CD14-positive monocyte (primary cell): ENCODE measurements around the gene COQ9. TPM values are rescaled to one million over a fixed set of nuclear protein-coding genes. Genes with fewer than 3 reads are reported as not detected.

ENCODE experiments used
- DNase-seq, 3 donors: peaks; one replicate each; pipeline ENCODE4 v3.0.0-alpha.2; 2011 to 2022
- H2AFZ ChIP-seq: 2 replicates; pipeline ENCODE4 v1.6.0; 2012; ENCODE audit warnings: mild to moderate bottlenecking, low read depth, low read length, inconsistent platforms; ENCODE audit not compliant: insufficient read depth, poor library complexity, severe bottlenecking
- H3K27ac ChIP-seq, 2 donors: 1 replicate in 1 of 2; 2 replicates in 1 of 2; pipeline ENCODE4 v1.5.1; 2012 to 2013; ENCODE audit warnings: low read length in 2 of 2, control low read depth in 1 of 2, inconsistent platforms in 1 of 2, low read depth in 1 of 2, mild to moderate bottlenecking in 1 of 2
- H3K27me3 ChIP-seq, 2 donors: one replicate each; pipeline versions ENCODE4 v1.6.0 to v1.6.1; 2011 to 2013; ENCODE audit warnings: low read length in 2 of 2; ENCODE audit not compliant: control insufficient read depth in 2 of 2, insufficient read depth in 2 of 2
- H3K36me3 ChIP-seq, 2 donors: replicated peaks in 1 of 2; 1 replicate in 1 of 2; 2 replicates in 1 of 2; pipeline versions ENCODE4 v1.5.1 to v1.6.1; 2012 to 2013; ENCODE audit warnings: low read length in 2 of 2, control low read depth in 1 of 2, inconsistent platforms in 1 of 2, mild to moderate bottlenecking in 1 of 2; ENCODE audit not compliant: insufficient read depth in 2 of 2, control insufficient read depth in 1 of 2
- H3K4me1 ChIP-seq, 2 donors: 1 replicate in 1 of 2; 2 replicates in 1 of 2; pipeline versions ENCODE4 v1.5.1 to v1.6.1; 2012 to 2013; ENCODE audit warnings: low read length in 2 of 2, control low read depth in 1 of 2, inconsistent platforms in 1 of 2, mild to moderate bottlenecking in 1 of 2, moderate library complexity in 1 of 2; ENCODE audit not compliant: insufficient read depth in 2 of 2, control insufficient read depth in 1 of 2
- H3K4me2 ChIP-seq: replicated peaks from 2 replicates; pipeline ENCODE3; 2012; ENCODE audit warnings: low read length, moderate library complexity, mild to moderate bottlenecking; ENCODE audit not compliant: poor library complexity, severe bottlenecking; ENCODE audit errors: extremely low read depth
- H3K4me3 ChIP-seq, 3 experiments: fragments of 200-600 bp in 1 of 3; sonication (generic) in 1 of 3; replicated peaks in 1 of 3; 1 replicate in 2 of 3; 2 replicates in 1 of 3; pipeline ENCODE4 v1.5.1; 2011 to 2013; ENCODE audit warnings: low read length in 3 of 3, mild to moderate bottlenecking in 3 of 3, control low read depth in 2 of 3, low read depth in 2 of 3, inconsistent platforms in 1 of 3, moderate library complexity in 1 of 3
- H3K79me2 ChIP-seq: 2 replicates; pipeline ENCODE4 v1.6.0; 2012; ENCODE audit warnings: mild to moderate bottlenecking, control low read depth, inconsistent platforms, low read length, moderate library complexity; ENCODE audit not compliant: insufficient read depth
- H3K9ac ChIP-seq: 2 replicates; pipeline ENCODE4 v1.6.0; 2017; ENCODE audit warnings: low read length, mild to moderate bottlenecking; ENCODE audit not compliant: insufficient read depth, poor library complexity, severe bottlenecking
- H3K9me3 ChIP-seq, 2 donors: replicated peaks in 1 of 2; 1 replicate in 1 of 2; 2 replicates in 1 of 2; pipeline versions ENCODE4 v1.5.1 to v1.6.1; 2012 to 2013; ENCODE audit warnings: low read length in 2 of 2, control low read depth in 1 of 2; ENCODE audit not compliant: control insufficient read depth in 1 of 2, insufficient read depth in 1 of 2
- H4K20me1 ChIP-seq: 2 replicates; pipeline ENCODE4 v1.6.0; 2012; ENCODE audit warnings: mild to moderate bottlenecking, low read length, control low read depth, moderate library complexity; ENCODE audit not compliant: insufficient read depth
- H3K27ac Mint-ChIP-seq, 7 donors: one replicate each; pipeline ENCODE4 v1.8.0; 2020; ENCODE audit warnings: mild to moderate bottlenecking in 7 of 7, mixed read lengths in 7 of 7, moderate library complexity in 6 of 7, inconsistent platforms in 2 of 7
- H3K27me3 Mint-ChIP-seq, 3 donors: one replicate each; pipeline ENCODE4 v1.8.0; 2021 to 2022; ENCODE audit warnings: low read depth in 3 of 3, mild to moderate bottlenecking in 3 of 3, mixed read lengths in 3 of 3, moderate library complexity in 3 of 3, inconsistent platforms in 1 of 3
- H3K36me3 Mint-ChIP-seq, 2 donors: one replicate each; pipeline ENCODE4 v1.8.0; 2020; ENCODE audit warnings: mixed read lengths in 2 of 2, inconsistent platforms in 1 of 2, mild to moderate bottlenecking in 1 of 2
- H3K4me1 Mint-ChIP-seq: one replicate; pipeline ENCODE4 v1.8.0; 2020; ENCODE audit warnings: mild to moderate bottlenecking, mixed read lengths
- H3K4me3 Mint-ChIP-seq, 2 donors: one replicate each; pipeline ENCODE4 v1.8.0; 2020; ENCODE audit warnings: mild to moderate bottlenecking in 2 of 2, mixed read lengths in 2 of 2, moderate library complexity in 1 of 2
- H3K9me3 Mint-ChIP-seq, 7 donors: one replicate each; pipeline ENCODE4 v1.8.0; 2020 to 2022; ENCODE audit warnings: mixed read lengths in 7 of 7, mild to moderate bottlenecking in 6 of 7, moderate library complexity in 6 of 7, inconsistent platforms in 2 of 7
- CTCF ChIP-seq: fragments of 200-600 bp; IDR thresholded peaks from one replicate; pipeline ENCODE4 v1.8.0; 2022; ENCODE audit warnings: antibody characterized with exemption, mild to moderate bottlenecking
- WGBS: methylation state at CpG from one replicate; pipeline ENCODE4 v1.1.5; 2013; ENCODE audit warnings: missing lambda C conversion rate; ENCODE audit not compliant: insufficient coverage; 5-methylcytosine and 5-hydroxymethylcytosine counted together
- intact Hi-C, 2 donors: fragments of 100-400 bp; cut with micrococcal nuclease; formaldehyde crosslinking; loops; one replicate each; pipeline versions ENCODE4 v1.15.0 to v1.15.1; 2023
- polyA plus RNA-seq, 3 donors: library from polyadenylated mRNA; depleted of rRNA in 1 of 3; unstranded in 2 of 3; stranded (reverse) in 1 of 3; fragments of 300-500 nt in 2 of 3; fragments of >200 nt in 1 of 3; fragmentation: Illumina TruSeq in 2 of 3; gene quantifications; 1 replicate in 2 of 3; 2 replicates in 1 of 3; pipeline ENCODE4 v1.2.3, GENCODE V29; 2012 to 2021

Gene COQ9
- polyA plus RNA-seq, 3 donors, result 32.7 to 47.8 (median 38.4) TPM

GRCh38 chr16:57486858-57487834 is 39.9 kb downstream of the COQ9 start:
- H3K9me3 Mint-ChIP-seq, result peaks cover 0 to 2% (median 0%) of the 10 kb centered on the region in 7 donors
- H3K4me1 Mint-ChIP-seq, result peaks cover 10% of the 10 kb centered on the region
- WGBS, result 95% methylated on average over 7 of the region's 8 CpGs
- Histone ChIP-seq H3K27ac (no peak overlapping the region), H4K20me1 (no peaks in the 10 kb centered on the region), H3K9ac (no peak overlapping the region), H3K27me3 (peaks cover 0 to 15% of the 10 kb centered on the region in 2 donors), H3K79me2 (no peaks in the 10 kb centered on the region), H3K9me3 (no peaks in the 10 kb centered on the region), H3K4me1 (peaks cover 8 to 11% of the 10 kb centered on the region in 2 donors), H3K4me2 (peak overlapping the region; percentile 78), H2AFZ (peak overlapping the region; percentile 50), H3K4me3 (peak overlapping the region in 1 of 3 experiments; percentile 25), H3K36me3 (no peaks in the 10 kb centered on the region)
- no peak for TF ChIP-seq CTCF
- no peak overlapping the region for H3K27ac Mint-ChIP-seq
- H3K36me3 Mint-ChIP-seq, result no peaks in the 10 kb centered on the region
- peak overlapping the region; percentile 49 to 71 for H3K4me3 Mint-ChIP-seq
- DNase-seq, result no peak
- intact Hi-C loops, result no loop called here
- peaks cover 14 to 26% (median 16%) of the 10 kb centered on the region in 3 donors for H3K27me3 Mint-ChIP-seq

GRCh38 chr16:57489229-57489628 is 42.0 kb downstream of the COQ9 start:
- peaks cover 0 to 15% of the 10 kb centered on the region in 2 donors for H3K27me3 ChIP-seq
- peaks cover 8 to 11% of the 10 kb centered on the region in 2 donors for H3K4me1 ChIP-seq
- Mint-ChIP-seq H3K4me1 (peaks cover 10% of the 10 kb centered on the region), H3K36me3 (no peaks in the 10 kb centered on the region), H3K4me3 (no peak overlapping the region), H3K9me3 (peaks cover 0 to 2% (median 0%) of the 10 kb centered on the region in 7 donors), H3K27ac (no peak overlapping the region), H3K27me3 (peaks cover 12 to 25% (median 16%) of the 10 kb centered on the region in 3 donors)
- no peaks in the 10 kb centered on the region for H3K36me3 ChIP-seq
- no peaks in the 10 kb centered on the region for H4K20me1 ChIP-seq
- no peak for DNase-seq
- H3K4me2 ChIP-seq, result no peak overlapping the region
- no peaks in the 10 kb centered on the region for H3K9me3 ChIP-seq
- H3K4me3 ChIP-seq, result no peak overlapping the region
- TF ChIP-seq CTCF, result no peak
- intact Hi-C loops, result no loop called here
- no peak overlapping the region for H3K27ac ChIP-seq
- H2AFZ ChIP-seq, result no peak overlapping the region
- no peak overlapping the region for H3K9ac ChIP-seq
- 100% methylated on average over 1 of the region's 5 CpGs for WGBS
- H3K79me2 ChIP-seq, result no peaks in the 10 kb centered on the region
